ENCODE measurements around the gene BIRC5.

GRCh38 chr17:78168903-78169793, 44.9 kb upstream of the BIRC5 start:
- no peak for TF ChIP-seq CTCF (IDR thresholded peaks at IDR 0.05)
- no peak for TF ChIP-seq POLR2A (IDR thresholded peaks at IDR 0.05)
- no peak for TF ChIP-seq POLR2AphosphoS5 (IDR thresholded peaks at IDR 0.05)
- no peak for TF ChIP-seq EP300 (IDR thresholded peaks at IDR 0.05)

Measured in upper lobe of left lung (tissue), 4 donors.